GM12878 (cell line): ENCODE data around the gene CNR2. TPM values are rescaled to one million over a fixed set of nuclear protein-coding genes. Genes with fewer than 3 reads are reported as not detected.

ENCODE experiments used
- ATAC-seq: fragments of 200-7000 bp; cut with Tn5 transposase; 3 replicates; pipeline ENCODE4 v1.9.1; 2020; ENCODE audit warnings: mild to moderate bottlenecking, moderate library complexity
- BruUV-seq: library from RNA; stranded (reverse); fragments of 400-500 nt; replicated peaks from 2 replicates; lab custom pipeline; 2021; lab: Mats Ljungman, UMichigan
- CTCF ChIA-PET: fragments of 300-600 bp; sonication (Branson Sonifier 250); formaldehyde crosslinking; extraction: SDS; loops from one replicate; lab custom pipeline; 2021; ENCODE audit warnings: inconsistent platforms; lab: Yijun Ruan, JAX
- POLR2A ChIA-PET: fragments of 350-600 bp; formaldehyde crosslinking; extraction: SDS; loops from one replicate; lab custom pipeline; 2021; ENCODE audit warnings: inconsistent platforms; lab: Charles Lee
- RAD21 ChIA-PET: fragments of 300-600 bp; sonication (Branson Sonifier 250); formaldehyde crosslinking; loops from one replicate; lab custom pipeline; 2023; ENCODE audit warnings: antibody characterized with exemption; ENCODE audit not compliant: unreplicated experiment; lab: Charles Lee
- SMC1A ChIA-PET: fragments of 300-600 bp; sonication (Branson Sonifier 250); formaldehyde crosslinking; loops from one replicate; lab custom pipeline; 2023; ENCODE audit not compliant: unreplicated experiment, uncharacterized antibody; lab: Charles Lee
- DNase-seq: peaks from one replicate; pipeline ENCODE4 v3.0.0-alpha.2; 2011; ENCODE audit warnings: low read depth, low spot score
- FAIRE-seq: peaks from 3 replicates; lab custom pipeline; 2011; peaks lifted over from hg19 to GRCh38; lab: Jason Lieb, UNC
- H2AFZ ChIP-seq: 2 replicates; pipeline ENCODE4 v1.6.0; 2011; ENCODE audit warnings: low read depth, low read length, control low read depth; ENCODE audit not compliant: control insufficient read depth
- H3K27ac ChIP-seq: 2 replicates; pipeline ENCODE4 v1.5.1; 2011; ENCODE audit warnings: control low read depth; ENCODE audit not compliant: control insufficient read depth, insufficient read depth
- H3K27me3 ChIP-seq, 2 experiments: replicated peaks in 1 of 2; 2 replicates each; pipeline versions ENCODE4 v1.6.0 to v1.6.1; 2011; ENCODE audit warnings: low read length in 1 of 2; ENCODE audit not compliant: control insufficient read depth in 2 of 2, insufficient read depth in 2 of 2
- H3K36me3 ChIP-seq, 2 experiments: 2 replicates each; pipeline ENCODE4 v1.5.1; 2011; ENCODE audit warnings: low read length in 1 of 2; ENCODE audit not compliant: control insufficient read depth in 2 of 2, insufficient read depth in 2 of 2
- H3K4me1 ChIP-seq: 2 replicates; pipeline ENCODE4 v1.6.1; 2011; ENCODE audit warnings: mild to moderate bottlenecking, low read length, moderate library complexity, mixed read lengths; ENCODE audit not compliant: control insufficient read depth, insufficient read depth
- H3K4me2 ChIP-seq: 2 replicates; pipeline ENCODE4 v1.6.0; 2011; ENCODE audit warnings: control low read depth; ENCODE audit not compliant: control insufficient read depth, insufficient read depth
- H3K4me3 ChIP-seq: fragments of 200-600 bp; sonication (generic); 2 replicates; pipeline ENCODE4 v1.5.1; 2016
- H3K79me2 ChIP-seq: 2 replicates; pipeline ENCODE4 v1.6.0; 2011; ENCODE audit warnings: low read length; ENCODE audit not compliant: control insufficient read depth, insufficient read depth
- H3K9ac ChIP-seq: 2 replicates; pipeline ENCODE4 v1.8.0; 2011; ENCODE audit warnings: low read length, control low read depth, mixed read lengths; ENCODE audit not compliant: control insufficient read depth, insufficient read depth
- H3K9me3 ChIP-seq: replicated peaks from 3 replicates; pipeline ENCODE4 v1.5.1; 2011; ENCODE audit warnings: mild to moderate bottlenecking, low read length; ENCODE audit not compliant: control insufficient read depth, insufficient read depth
- H4K20me1 ChIP-seq: 2 replicates; pipeline ENCODE4 v1.6.0; 2011; ENCODE audit not compliant: control insufficient read depth, insufficient read depth
- EGR1 ChIP-seq, 2 experiments: IDR thresholded peaks; 1 replicate in 1 of 2; 2 replicates in 1 of 2; pipeline ENCODE4 v1.6.1; 2011 to 2012; ENCODE audit warnings: low read depth in 2 of 2, low read length in 2 of 2, borderline replicate concordance in 1 of 2, mild to moderate bottlenecking in 1 of 2, moderate library complexity in 1 of 2
- FOXK2 ChIP-seq: fragments of 450-650 bp; IDR thresholded peaks from 2 replicates; pipeline ENCODE4 v1.6.1; 2017; ENCODE audit warnings: mild to moderate bottlenecking, moderate library complexity
- JUND ChIP-seq: IDR thresholded peaks from 2 replicates; pipeline ENCODE4 v1.6.1; 2012; ENCODE audit warnings: low read depth, mild to moderate bottlenecking, low read length, improper control_type of control experiment, moderate library complexity
- MYC ChIP-seq: IDR thresholded peaks from 2 replicates; pipeline ENCODE4 v1.6.1; 2011; ENCODE audit warnings: mild to moderate bottlenecking, low read length, moderate library complexity, inconsistent platforms; ENCODE audit not compliant: insufficient read depth, insufficient replicate concordance, insufficient read length, severe bottlenecking
- POLR2A ChIP-seq: IDR thresholded peaks from 2 replicates; pipeline ENCODE4 v1.6.1; 2011; ENCODE audit warnings: low read depth, mild to moderate bottlenecking, low read length
- SMC3 ChIP-seq: IDR thresholded peaks from 2 replicates; pipeline ENCODE4 v1.6.1; 2011; ENCODE audit warnings: low read length, improper control_type of control experiment, borderline replicate concordance
- SP1 ChIP-seq: IDR thresholded peaks from one replicate; pipeline ENCODE4 v1.6.1; 2011; ENCODE audit warnings: low read depth, low read length
- ZBTB4 ChIP-seq: fragments of 450-650 bp; formaldehyde crosslinking; IDR thresholded peaks from 2 replicates; pipeline ENCODE4 v1.4.0; 2022; ENCODE audit warnings: mild to moderate bottlenecking, moderate library complexity
- WGBS: methylation state at CpG from one replicate; pipeline ENCODE4 v1.1.6; 2016; ENCODE audit warnings: low lambda C conversion rate; ENCODE audit not compliant: insufficient replicate concordance, insufficient coverage; ENCODE audit errors: missing lambda C conversion rate; 5-methylcytosine and 5-hydroxymethylcytosine counted together
- in situ Hi-C: fragments of 300-500 bp; cut with MboI; formaldehyde crosslinking; loops from 9 replicates; pipeline ENCODE4 v1.14.3; 2018; ENCODE audit warnings: mixed read lengths
- intact Hi-C: fragments of 100-400 bp; cut with micrococcal nuclease; formaldehyde crosslinking; loops from one replicate; pipeline ENCODE4 v1.14.2; 2022; ENCODE audit not compliant: unreplicated experiment
- polyA plus RNA-seq, 11 experiments: library from polyadenylated mRNA; depleted of rRNA in 4 of 11; unstranded in 6 of 11; stranded (reverse) in 5 of 11; fragments of >200 nt; fragmentation: Nextera tagmentation in 4 of 11; fragmentation: Illumina TruSeq in 1 of 11; extraction: Ambion mirVana in 4 of 11; extraction: Trizol in 1 of 11; gene quantifications; 1 replicate in 1 of 11; 2 replicates in 10 of 11; pipeline versions ENCODE4 v1.2.1 to v1.2.3, GENCODE V29; 2011 to 2016; ENCODE audit warnings: inconsistent platforms in 2 of 11, missing spikeins in 2 of 11, low read depth in 1 of 11
- total RNA-seq, 4 experiments: library from RNA; depleted of rRNA in 3 of 4; stranded (reverse); fragments of >200 nt in 3 of 4; fragmentation: Illumina TruSeq in 1 of 4; extraction: Trizol in 1 of 4; gene quantifications; 2 replicates each; pipeline versions ENCODE4 v1.2.1 to v1.2.3, GENCODE V29; 2013 to 2021

CNR2 gene
- total and polyA plus RNA-seq, 10 of the 15 experiments (the other 5 are each of a cell fraction or from before 2014, with no cell fraction given) = 0.46 to 19.8 (median 12.2) TPM

- Histone ChIP-seq H3K9me3 (no peaks in the 10 kb centered on the region), H2AFZ (no peak overlapping the region), H3K9ac (no peak overlapping the region), H3K79me2 (peaks cover 35% of the 10 kb centered on the region), H4K20me1 (no peaks in the 10 kb centered on the region), H3K4me3 (no peak overlapping the region), H3K27me3 (no peaks in the 10 kb centered on the region), H3K4me2 (no peak overlapping the region), H3K36me3 (no peaks in the 10 kb centered on the region), H3K4me1 (peaks cover 37% of the 10 kb centered on the region), H3K27ac (no peak overlapping the region; the same call in 1 of the 2 replicates)
- ATAC-seq (no peak), DNase-seq (no peak), FAIRE-seq (no peak)
- in situ Hi-C loops (loop anchor here (5.0 kb wide), 2 partner anchors 108 to 143 kb away; no protein-coding TSS in a partner anchor), intact Hi-C loops (no loop called here)
- RAD21 ChIA-PET = interaction anchor here (2.2 to 3.8 kb wide), 6 partner anchors 8 to 144 kb away, joined by 15 to 175 read pairs (median 27); partner anchors contain the start of gene GALE
- POLR2A ChIA-PET = interaction anchor here (0.6 to 2.5 kb wide), 3 partner anchors 49 to 135 kb away, joined by 3 to 14 read pairs (median 3); no protein-coding TSS in a partner anchor
- no peak for TF ChIP-seq SP1
- no peak for TF ChIP-seq ZBTB4
- TF ChIP-seq JUND = no peak
- no peak for TF ChIP-seq EGR1 (IDR thresholded peaks at IDR 0.05; ENCODE audit: borderline replicate concordance in 1 of 2, low read depth in 2 of 2, low read length in 2 of 2)
- TF ChIP-seq MYC = no peak
- no peak for TF ChIP-seq FOXK2
- no peak for TF ChIP-seq SMC3
- no peak for TF ChIP-seq POLR2A
- SMC1A ChIA-PET = interaction anchor here (1.2 to 4.4 kb wide), 11 partner anchors 27 to 192 kb away, joined by 3 to 117 read pairs (median 13); partner anchors contain the start of gene PITHD1
- BruUV-seq = no TSS peak
- WGBS = 78% methylated on average over 4 of the region's 4 CpGs
- CTCF ChIA-PET = interaction anchor here (0.6 to 4.2 kb wide), 10 partner anchors 8 to 144 kb away, joined by 3 to 220 read pairs (median 22); partner anchors contain the start of genes HMGCL and PITHD1
Measured at GRCh38 chr1:23914921-23915320, 1.8 kb upstream of the CNR2 start.
